Measurements from ENCODE around the gene RELN.

The RELN gene

DNA sequence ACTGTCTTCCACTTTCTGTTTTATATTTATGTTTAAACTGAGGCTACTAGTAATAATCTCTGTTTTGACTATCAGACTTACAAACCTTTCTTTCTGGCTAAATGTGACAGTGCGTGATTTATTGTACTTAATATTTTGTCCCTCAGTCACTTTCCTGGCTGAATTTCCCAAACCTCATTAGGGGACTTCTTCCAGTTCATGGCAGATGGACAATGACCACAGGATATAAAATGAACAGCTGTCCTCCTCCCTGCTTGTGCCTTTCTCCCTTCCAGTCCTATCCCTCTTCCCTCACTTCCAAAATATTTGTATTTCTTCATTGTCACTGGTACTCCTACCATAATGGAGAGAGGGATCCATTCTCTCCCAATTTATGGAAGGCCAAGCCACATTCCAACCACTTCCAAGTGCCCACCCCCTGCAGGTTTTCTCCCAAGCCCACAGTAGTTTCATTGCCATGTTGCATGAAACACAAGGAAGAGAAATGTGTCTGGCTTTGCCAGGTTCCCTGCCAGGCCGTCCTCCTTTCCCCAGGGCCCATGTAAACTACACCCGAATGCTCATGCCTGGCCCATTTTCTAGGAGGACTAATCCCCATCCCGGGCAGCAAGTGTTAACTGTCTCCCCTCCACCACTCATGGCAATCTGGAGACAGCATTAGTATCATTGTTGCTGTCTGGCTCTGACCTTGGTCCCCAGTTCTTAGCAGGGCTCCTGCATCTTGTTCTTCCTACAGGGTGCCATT is 273.9 kb downstream of the RELN start:
- no peak for DNase-seq (ENCODE audit: low spot score)

DNA sequence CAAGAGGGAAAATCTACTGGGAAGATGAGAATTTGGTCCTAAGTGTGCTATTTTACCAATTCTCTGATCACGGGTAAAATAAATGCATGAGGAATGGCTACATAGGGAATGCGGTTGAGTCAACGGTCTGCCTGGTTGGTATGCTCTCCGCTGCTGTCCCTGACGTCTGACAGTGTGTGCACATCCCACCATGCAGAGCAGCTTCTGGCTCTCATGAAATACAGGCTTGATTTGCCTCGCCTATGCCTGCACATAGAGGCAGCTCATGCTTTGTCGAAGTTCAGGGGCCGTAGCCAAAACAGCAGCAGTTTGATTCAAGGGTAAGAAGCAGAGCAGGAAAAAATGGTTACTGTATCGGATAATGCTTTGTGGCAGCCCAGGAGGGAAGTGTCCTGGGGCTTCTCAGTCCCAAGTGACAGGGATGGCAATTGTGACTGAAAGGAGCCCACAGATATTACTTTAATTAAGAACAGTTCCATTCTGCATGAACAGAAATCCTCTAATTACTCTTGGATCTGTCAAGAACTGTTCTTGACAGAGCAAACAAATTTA is 275.0 kb downstream of the RELN start:
- no peak for DNase-seq (ENCODE audit: low spot score)

DNA sequence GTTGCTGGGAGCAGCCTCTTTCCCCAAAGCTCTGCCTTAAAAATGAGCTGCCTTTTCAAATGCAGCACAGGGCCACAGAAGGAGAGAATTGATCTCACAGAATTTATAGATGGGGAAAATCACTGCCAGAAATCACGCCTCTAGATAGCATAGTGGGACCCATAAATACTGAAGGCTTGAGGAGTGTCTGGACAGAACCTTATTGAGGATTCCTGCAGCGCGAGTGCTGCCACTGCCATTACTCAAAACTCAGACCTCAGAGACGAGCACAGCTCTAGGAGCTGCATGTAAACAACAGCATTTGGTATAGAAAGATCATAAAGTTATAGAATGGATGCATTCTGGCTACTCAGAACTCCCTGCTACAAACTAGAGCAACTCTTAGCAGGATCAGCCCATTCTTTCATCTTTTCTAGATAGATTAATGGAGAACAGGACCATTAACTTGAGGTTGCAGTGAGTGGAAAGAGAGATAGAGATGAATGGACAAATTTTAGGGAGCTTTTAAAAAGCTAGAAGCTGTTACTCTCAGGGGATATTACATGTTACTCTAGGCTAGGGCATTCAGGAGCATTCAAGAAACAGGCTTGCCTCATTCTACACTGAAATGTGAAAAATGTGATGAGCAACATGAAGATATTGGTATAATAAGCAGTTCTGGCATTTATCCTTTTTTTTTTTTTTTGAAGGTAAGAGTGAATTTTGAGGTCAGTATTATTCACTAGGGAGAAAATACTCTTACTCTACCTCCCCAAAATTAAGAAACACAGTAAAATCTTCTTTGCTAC is 276.3 kb downstream of the RELN start:
- DNase-seq (ENCODE audit: low spot score), result no peak

DNA sequence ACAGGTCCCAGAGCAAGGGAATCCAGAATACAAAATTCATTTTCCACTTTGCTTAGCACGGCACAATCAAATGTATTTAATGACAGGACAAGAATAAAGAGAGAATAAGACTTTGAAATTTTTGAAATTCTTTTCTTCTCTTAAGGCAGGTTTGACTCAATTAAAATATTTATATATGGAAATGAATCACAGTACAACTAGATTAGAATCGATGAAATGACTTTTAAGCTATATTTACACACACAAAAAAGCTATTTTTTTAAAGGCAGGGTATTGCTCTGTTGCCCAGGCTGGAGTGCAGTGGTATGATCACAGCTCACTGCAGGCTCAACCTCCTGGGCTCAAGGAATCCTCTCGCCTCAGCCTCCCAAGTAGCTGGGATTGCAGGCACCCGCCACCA is 278.0 kb downstream of the RELN start:
- no peak for DNase-seq (ENCODE audit: low spot score)

DNA sequence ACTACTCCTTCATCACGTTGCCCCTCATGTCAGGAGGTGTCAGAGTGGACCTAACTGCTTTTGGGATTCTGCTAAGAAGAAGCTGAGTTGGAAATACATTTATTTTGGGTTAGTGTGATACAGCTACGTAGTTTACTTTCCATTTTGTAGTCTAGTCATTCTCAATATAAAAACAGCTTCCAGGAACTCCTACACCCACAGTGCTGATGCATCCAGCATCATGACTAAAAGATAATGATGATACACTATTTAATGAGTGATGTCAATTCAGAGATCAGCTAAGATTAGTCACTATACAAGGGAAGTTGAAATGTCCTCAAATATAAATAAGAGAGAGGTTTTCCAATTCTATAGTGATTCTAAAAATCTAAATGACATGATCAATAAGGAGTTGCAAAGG is 279.2 kb downstream of the RELN start:
- DNase-seq (ENCODE audit: low spot score), result no peak

DNA sequence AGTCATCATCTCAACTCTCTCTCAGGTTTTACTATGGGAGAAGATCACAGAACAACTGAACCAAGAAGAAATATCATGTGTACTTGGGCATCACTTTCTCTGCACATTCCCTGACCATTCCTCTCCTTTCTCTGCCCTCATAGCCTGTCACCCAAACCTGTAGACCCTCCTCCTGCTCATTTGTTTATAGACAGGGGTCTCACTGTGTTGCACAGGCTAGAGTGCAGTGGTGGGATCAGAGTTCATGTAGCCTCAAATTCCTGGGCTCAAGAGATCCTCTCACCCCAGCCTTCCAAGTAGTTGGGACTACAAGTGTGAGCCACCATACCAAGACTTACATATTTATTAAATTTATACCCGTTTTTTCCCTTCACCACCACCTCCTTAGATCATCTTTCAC is 282.7 kb downstream of the RELN start:
- DNase-seq (ENCODE audit: low spot score), result no peak

DNA sequence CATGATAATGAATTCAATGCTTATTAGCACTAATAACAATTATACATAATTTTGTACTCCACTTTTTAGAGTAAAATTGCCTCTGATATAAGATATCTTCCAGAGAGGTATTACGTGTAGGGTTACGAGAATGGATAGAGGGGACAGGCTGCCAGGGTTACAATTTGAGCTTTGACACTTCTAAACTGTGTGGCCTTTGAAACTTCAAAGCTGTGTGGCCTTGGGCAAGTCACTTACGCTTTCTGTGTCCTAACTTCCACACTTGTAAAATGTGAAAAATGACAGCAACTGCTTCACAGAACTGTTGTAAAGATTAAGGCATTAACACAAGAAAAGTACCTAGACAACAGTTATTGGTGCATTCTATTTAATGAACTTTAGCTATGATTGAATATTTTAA is 283.9 kb downstream of the RELN start:
- DNase-seq (ENCODE audit: low spot score), result no peak

DNA sequence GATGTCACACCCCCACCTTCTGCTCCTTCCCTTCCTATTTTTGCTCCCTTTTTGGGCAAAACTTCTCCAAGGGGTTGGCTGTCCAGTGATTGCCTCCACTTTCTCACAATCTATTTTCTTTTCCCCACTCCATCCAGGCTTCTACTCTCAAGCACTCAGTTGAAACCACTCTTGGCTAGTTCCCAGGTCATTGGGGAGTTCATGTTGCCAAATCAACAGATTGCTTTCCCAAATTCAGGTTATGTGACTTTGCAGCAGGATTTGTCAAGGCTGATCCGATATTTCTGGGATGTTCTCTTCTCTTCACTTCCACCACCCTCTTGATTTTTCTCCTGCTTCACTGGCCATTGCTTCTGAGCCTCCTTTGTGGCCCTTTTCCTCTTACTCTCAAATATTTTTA is 284.8 kb downstream of the RELN start:
- no peak for DNase-seq (ENCODE audit: low spot score)

DNA sequence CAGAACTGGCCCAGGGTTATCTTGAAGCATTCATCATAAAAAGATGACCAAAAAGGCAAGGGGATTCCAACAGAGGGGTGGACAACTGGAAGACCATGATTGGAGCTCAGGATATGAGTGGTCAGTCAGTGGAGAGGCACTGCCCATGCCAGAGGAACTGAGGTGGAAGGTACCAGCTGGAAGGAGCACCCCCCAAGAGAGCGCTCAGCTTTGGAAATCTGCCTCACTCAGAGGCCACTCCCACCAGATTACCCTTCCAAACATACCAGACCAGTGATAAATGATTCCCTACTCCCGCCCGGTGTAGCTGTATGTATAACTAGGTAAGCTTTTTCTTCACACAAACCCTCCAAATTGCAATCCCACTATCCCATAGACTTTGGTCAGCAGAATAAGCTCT is 286.5 kb downstream of the RELN start:
- DNase-seq (ENCODE audit: low spot score), result no peak

DNA sequence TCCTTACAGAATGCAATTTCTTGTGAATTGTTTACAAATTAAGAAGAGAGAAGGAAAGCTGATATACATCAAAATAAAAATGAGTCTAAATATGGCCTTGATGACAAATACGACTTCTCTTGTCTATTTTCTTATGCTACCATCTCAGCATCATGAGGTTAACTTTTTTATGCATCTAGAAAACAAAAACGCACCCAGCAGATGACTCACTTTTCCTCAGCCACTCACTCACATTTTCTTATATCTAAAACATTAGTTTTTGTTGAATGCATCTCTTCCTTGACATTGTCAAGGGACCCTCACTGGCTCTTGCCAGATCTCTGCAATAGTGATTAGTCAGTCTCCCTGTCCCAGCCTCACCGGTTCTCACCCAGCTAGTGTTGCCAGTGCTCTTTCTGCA is 287.0 kb downstream of the RELN start:
- no peak for DNase-seq (ENCODE audit: low spot score)

DNA sequence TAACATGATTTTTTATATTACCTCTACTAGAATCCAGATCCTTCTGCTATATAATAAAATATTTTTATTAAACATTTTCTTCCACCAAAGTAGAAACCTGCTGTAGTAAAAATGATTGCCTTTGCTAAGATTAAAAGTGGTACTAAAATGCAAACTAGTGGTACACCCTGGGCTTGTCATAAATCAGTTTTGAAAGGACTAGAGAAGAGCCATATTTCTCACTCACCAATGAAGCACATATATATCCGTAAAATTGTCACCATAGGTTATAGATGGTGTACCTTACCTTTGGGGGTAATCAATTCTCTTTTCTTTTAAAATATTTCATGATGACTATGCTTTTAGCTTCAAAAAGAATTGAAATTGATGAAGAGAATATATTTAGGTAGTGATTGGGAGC is 290.4 kb downstream of the RELN start:
- no peak for DNase-seq (ENCODE audit: low spot score)

DNA sequence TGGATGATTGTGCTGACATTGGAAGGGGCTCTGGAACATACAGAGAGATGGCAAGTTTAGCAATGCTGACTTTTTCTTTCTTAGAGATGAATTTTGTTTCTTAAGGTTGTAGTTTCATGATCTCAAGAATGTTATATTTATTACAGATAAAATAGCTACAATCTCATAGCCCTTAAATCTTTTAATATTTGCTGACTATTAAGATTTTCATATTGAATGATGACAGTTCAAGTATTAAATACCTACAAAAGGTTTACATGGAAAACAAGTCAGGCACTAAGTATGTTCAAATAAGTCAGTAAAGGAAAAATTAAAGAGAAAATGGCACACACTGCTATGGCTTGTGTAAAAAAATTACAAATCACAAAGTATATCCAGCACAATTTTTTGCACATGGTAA is 291.4 kb downstream of the RELN start:
- no peak for DNase-seq (ENCODE audit: low spot score)

DNA sequence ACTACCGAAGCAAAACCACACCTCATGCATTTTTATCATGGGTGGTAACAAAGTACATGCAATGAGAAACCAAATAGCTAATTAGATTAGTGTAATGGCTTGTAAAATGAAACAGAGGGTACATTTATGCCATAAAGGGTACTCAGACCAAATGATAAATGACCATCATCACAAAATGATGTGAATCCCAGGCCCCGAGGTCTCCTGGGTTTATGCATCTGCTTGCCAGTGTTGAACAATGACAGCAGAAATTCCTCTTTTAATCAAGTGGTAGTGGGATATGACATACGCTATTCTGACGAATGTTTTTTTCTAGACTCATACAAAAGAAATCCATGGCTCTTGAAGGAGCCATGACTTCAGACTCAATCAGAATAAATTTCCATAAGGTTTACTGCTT is 293.9 kb downstream of the RELN start:
- no peak for DNase-seq (ENCODE audit: low spot score)

DNA sequence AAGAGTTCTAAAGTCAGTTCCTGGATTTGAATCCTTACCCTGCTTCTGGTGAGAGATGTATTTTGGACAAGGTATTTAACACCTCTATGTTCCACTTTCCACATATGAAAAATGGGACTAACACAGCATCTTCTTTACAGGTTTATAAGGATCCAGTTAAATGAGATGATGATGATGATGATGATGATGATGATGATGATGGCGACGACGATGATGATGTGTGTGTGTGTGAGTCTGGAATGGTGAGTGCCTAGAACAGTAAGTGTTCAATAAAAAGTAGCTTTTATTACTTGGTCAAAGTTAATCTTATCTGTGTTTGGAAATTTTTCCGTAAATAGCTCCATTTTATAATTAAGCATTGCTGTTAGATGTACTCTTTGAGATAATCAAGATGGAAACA is 295.2 kb downstream of the RELN start:
- no peak for DNase-seq (ENCODE audit: low spot score)

DNA sequence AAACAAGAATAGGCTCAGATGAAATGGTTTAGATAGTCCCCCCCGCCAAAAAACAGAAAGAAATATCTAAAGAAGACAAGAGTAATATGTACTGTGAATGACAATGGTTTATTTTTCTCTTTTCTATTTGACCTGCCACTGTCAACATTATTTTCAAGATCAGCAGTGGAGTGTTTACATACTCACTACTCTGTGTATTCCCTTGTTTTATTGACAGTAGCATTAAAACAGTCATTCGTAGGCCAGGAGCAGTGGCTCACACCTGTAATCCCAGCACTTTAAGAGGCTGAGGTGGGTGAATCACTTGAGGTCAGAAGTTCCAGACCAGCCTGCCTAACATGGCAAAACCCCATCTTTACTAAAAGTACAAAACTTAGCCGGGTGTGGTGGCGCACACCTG is 298.2 kb downstream of the RELN start:
- no peak for DNase-seq (ENCODE audit: low spot score)

DNA sequence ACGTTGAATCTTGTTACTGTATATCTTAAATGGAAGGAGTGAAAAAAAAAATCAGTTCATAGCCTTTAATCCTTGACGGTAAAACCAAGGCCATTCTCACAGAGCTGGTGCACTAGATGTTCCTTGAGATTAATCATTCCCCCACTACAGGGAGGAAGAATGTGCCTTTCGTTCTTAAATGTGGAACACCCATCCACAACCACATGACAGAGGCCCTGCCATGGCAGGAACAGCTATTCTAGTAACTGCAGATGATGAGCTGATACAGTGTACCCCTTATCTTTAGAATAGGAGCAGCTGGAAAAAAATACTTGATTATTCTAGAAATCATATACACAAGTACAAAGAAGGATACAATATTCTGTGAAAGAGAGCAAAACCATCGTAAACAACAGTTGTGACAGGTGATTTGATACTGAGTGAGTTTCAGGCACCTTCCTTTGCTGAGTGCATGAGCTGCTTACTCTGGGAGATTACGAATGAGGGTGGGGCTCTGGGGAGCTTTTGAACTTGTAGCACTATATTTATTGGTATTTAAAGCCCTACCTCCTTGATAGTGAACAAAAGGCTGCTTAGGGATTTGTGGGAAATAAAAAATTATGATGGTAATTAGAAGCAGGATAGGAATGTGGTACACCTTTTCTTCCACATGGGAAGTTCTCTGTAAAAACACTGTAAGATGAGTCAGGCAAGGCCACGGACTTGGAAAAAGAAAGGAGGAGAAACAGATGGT is 299.1 kb downstream of the RELN start:
- no peak for DNase-seq (ENCODE audit: low spot score)

DNA sequence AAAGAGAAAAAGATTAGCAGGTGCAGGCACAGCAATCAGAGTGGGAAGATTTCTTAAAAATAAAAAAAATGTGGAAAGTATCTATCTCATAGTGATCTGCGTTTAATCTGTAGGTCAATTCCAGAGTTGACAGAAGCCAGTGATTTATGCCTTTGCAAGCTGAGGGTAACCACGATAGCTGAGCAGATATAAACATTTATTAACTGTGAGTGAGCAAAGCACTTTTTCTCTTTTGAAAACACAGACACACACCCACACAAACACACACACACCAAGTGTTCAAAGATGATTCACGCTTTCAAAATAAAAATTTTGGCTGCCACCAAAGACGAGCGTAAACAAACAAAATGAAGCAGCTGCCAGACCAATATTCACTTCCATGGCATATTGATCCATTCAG is 300.2 kb downstream of the RELN start:
- DNase-seq (ENCODE audit: low spot score), result no peak

DNA sequence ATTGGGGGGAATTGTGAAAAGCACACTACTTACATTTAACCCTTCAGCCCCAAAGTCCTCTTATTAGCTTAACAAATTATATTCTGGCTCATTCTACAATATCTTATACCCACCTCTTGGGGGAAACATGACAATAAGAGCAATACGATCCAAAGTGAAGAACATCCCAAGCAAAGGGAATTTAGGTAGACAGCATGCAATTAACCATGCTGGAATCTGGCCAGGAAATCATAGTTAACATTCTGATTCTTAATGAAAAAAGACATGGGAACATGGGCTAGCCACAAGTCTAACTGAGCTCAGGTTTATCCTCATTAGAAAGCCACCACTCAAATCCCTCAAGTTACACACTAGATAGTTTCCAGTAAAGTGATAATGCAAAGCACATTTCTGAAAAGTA is 301.5 kb downstream of the RELN start:
- DNase-seq (ENCODE audit: low spot score), result no peak

DNA sequence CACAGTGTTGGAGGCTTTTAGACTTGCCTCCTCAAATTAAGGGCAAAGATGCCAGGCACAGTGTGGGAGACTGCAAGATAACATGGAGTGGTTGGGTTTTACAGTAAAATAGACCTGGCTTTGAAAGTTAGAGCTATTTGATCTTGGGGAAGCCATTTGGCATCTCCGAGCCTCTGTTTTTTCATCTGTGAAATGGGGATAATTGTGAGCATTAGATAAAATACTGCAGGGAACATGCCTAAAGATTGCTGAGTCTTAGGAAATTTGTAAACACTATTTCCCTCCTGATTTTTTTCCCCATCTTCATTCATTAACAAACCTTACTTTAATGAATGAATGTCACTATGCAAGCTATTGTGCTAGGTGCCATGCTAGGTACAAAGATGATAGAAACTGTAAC is 302.2 kb downstream of the RELN start:
- no peak for DNase-seq (ENCODE audit: low spot score)

DNA sequence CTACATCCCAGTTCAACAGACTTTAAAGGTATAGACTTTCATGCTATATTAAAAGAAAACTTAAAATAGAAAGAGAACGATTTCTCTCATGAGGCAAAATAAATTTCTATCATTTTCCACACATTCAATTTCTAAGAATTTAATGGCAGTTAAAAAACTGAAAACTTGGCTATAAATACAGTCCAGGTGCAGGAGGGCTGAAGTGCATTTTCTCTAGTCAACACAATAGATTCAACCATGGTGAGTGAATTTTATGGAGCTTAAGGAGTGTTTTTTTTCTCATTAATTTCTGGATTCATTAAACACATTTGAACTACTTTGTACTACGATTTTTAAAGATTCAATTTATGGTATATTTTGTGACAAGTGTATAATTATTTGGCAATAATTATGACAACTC is 302.7 kb downstream of the RELN start:
- DNase-seq (ENCODE audit: low spot score), result no peak

DNA sequence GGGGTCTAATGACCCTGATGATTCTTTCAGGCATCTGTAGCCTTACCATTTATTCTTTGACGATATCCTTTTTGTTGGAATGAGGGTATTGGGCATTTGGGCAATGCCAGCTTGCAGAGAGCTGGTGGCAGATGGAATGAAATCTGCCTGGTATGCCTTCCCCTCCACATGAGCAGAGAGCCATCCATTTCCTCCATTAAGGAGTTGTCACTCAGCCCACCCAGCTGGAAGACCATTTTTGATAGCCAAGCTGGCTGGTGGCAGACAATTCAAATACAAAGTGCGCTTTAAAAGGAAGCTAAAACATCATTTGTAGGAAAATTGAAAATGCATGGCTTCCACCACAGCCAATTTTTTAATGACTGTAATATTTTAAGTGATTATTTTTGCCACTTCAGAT is 303.4 kb downstream of the RELN start:
- no peak for DNase-seq (ENCODE audit: low spot score)

DNA sequence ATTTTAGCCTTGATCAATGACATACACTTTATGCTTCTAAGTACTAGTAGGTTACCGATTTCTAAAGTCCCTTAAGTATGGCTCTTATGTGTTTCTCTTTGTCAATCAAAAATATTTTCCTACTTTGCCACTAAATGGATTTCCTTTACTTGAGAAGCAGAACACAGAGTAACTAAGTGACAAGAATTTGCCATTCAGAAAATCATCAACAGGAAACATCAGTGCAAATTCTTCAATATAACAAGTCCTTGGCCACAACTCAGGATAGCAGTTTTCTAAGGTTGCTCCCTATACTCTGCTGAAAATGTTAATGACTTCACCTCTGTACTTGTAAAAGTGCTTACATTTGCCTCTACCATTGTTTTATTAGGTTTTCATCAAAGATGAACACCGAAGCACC is 303.8 kb downstream of the RELN start:
- no peak for DNase-seq (ENCODE audit: low spot score)

DNA sequence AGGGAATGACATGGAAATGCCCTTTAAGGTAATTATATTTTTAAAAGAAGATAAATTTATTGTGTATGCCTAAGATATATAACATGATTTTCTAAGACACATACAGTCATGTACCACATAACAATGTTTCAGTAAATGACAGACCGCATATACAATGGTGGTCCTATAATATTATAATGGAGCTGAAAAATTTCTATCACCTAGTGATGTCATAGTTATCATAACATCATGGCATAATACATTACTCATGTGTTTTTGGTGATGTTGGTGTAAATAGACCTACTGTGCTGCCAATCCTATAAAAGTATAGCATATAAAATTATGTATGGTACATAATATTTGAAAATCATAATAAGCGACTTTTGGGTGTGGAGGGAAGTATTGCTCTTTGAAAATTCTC is 306.1 kb downstream of the RELN start:
- no peak for DNase-seq (ENCODE audit: low spot score)
